Right atrium auricular region (tissue), 2 donors: Measurements from ENCODE around the gene OPRM1. TPM values are rescaled to one million over a fixed set of nuclear protein-coding genes. Genes with fewer than 3 reads are reported as not detected.

ENCODE experiments used
- DNase-seq: peaks from one replicate; pipeline ENCODE4 v3.0.0-alpha.2; 2019; ENCODE audit warnings: low spot score
- H3K27ac ChIP-seq, 2 donors: fragments of 200-600 bp; sonication (generic); 1 replicate in 1 of 2; 2 replicates in 1 of 2; pipeline ENCODE4 v1.5.1; 2016 to 2019
- H3K27me3 ChIP-seq, 2 donors: fragments of 200-600 bp; sonication (generic); one replicate each; pipeline versions ENCODE4 v1.5.1 to v1.6.0; 2017 to 2019
- H3K36me3 ChIP-seq: fragments of 200-600 bp; sonication (generic); one replicate; pipeline ENCODE4 v1.5.1; 2016
- H3K4me1 ChIP-seq, 2 donors: fragments of 200-600 bp; sonication (generic); one replicate each; pipeline versions ENCODE4 v1.5.1 to v1.6.0; 2017 to 2019
- H3K4me3 ChIP-seq, 2 donors: fragments of 200-600 bp; sonication (generic); 1 replicate in 1 of 2; 2 replicates in 1 of 2; pipeline ENCODE4 v1.5.1; 2017 to 2019; ENCODE audit warnings: mild to moderate bottlenecking in 1 of 2, moderate library complexity in 1 of 2
- H3K9me3 ChIP-seq, 2 donors: fragments of 200-600 bp; sonication (generic); one replicate each; pipeline ENCODE4 v1.5.1; 2019
- total RNA-seq, 2 donors: library from RNA; depleted of rRNA; stranded (reverse); fragments of >200 nt; gene quantifications; one replicate each; pipeline ENCODE4 v1.1.0, GENCODE V29; 2016
- TF ChIP-seq, protein P1 (sequence below), 2 donors: fragments of 200-600 bp; sonication (generic); IDR thresholded peaks; one replicate each; pipeline ENCODE4 v1.5.1; 2019; ENCODE audit warnings: antibody characterized with exemption in 2 of 2

The OPRM1 gene
- total RNA-seq, 2 donors from 2014 or later: not detected

DNA sequence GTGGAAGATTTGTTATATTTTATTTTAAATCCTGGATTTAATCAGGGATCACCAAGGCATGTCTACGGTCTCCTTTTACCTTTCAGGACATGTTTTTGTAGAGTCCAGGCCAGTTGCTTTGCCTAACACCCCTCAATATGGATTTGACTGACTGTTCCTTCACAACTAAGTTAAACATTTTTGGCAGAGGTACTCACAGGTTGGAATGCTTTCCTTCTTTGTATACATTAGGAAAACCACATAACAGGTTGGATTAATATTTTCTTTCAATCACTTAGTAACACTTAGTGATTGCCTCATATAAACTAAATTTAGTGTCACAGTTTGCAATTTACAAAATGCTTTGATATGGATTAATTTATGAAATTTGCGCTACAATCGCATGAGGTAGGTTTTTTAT lies 253.0 kb downstream of the OPRM1 start:
- H3K27me3 ChIP-seq: no peaks in the 10 kb centered on the region
- no peak overlapping the region for H3K4me3 ChIP-seq
- H3K27ac ChIP-seq: no peak overlapping the region
- no peaks in the 10 kb centered on the region for H3K36me3 ChIP-seq
- no peaks in the 10 kb centered on the region for H3K9me3 ChIP-seq
- DNase-seq: no peak
- TF ChIP-seq, protein P1, sequence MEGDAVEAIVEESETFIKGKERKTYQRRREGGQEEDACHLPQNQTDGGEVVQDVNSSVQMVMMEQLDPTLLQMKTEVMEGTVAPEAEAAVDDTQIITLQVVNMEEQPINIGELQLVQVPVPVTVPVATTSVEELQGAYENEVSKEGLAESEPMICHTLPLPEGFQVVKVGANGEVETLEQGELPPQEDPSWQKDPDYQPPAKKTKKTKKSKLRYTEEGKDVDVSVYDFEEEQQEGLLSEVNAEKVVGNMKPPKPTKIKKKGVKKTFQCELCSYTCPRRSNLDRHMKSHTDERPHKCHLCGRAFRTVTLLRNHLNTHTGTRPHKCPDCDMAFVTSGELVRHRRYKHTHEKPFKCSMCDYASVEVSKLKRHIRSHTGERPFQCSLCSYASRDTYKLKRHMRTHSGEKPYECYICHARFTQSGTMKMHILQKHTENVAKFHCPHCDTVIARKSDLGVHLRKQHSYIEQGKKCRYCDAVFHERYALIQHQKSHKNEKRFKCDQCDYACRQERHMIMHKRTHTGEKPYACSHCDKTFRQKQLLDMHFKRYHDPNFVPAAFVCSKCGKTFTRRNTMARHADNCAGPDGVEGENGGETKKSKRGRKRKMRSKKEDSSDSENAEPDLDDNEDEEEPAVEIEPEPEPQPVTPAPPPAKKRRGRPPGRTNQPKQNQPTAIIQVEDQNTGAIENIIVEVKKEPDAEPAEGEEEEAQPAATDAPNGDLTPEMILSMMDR (IDR thresholded peaks at IDR 0.05): no peak
- peaks cover 0 to 2% of the 10 kb centered on the region in 2 donors for H3K4me1 ChIP-seq

DNA sequence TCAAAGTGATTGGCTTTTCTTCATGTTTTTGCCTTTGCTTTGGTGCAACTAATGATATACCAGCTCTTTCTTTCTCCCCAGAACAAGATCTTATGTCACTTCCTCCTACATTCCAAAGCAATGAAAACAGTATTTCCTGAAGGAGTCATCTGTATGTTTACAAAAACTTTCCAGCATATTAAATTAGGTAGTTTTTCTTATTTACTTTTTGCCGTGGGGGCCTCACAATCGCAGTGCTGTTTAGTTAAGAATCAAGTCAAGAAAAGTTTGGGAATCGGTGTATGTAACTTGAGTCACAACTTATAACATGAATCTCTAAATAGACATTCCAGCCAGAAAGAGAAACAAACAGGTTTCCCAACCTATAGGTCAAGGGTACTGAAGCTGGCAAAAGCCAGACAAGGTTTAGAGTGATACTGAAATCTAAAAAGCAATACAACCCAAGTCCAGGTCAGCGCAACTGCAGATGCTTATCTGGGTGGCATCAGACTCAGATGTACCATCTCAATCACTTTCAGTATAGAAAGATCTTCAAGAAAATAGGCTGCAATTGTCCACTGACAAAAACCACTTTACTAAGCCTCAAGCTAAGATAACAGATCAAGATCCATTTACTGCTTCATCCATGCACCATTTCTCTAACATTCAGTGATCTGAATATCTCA lies 253.9 kb downstream of the OPRM1 start:
- Histone ChIP-seq H3K4me1 (peaks cover 0 to 11% of the 10 kb centered on the region in 2 donors), H3K36me3 (no peaks in the 10 kb centered on the region), H3K9me3 (no peaks in the 10 kb centered on the region), H3K4me3 (no peak overlapping the region), H3K27me3 (no peaks in the 10 kb centered on the region), H3K27ac (no peak overlapping the region)
- no peak for DNase-seq
- TF ChIP-seq, protein P1 (IDR thresholded peaks at IDR 0.05): no peak

DNA sequence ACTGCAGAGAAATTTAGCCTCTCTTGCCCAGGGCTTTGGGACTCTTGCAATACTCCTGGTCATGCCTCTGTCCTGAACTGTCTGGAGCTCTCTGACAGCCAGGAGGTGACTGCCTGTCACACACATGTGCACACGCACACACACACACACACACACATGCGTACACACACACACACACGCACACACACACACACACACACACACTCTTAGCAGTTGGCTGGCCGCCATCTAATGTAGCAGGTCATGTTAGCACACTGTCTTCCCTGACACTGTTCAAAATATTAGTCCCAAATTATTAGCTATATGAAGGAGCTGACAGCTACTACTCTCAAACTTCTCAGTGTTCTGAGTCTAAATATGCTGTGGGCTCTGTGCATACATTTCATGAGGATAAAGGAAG lies 256.7 kb downstream of the OPRM1 start:
- Histone ChIP-seq H3K9me3 (no peaks in the 10 kb centered on the region), H3K4me3 (no peak overlapping the region), H3K27me3 (no peaks in the 10 kb centered on the region), H3K36me3 (no peaks in the 10 kb centered on the region), H3K4me1 (peaks cover 0 to 19% of the 10 kb centered on the region in 2 donors), H3K27ac (no peak overlapping the region)
- TF ChIP-seq, protein P1 (IDR thresholded peaks at IDR 0.05): no peak
- DNase-seq: no peak
